GM12891 (cell line): Measurements from ENCODE around the gene INSIG1.

Source experiments
- PAX5 ChIP-seq: IDR thresholded peaks from 2 replicates; pipeline ENCODE4 v1.6.1; 2011; ENCODE audit warnings: low read length, moderate library complexity, mild to moderate bottlenecking; ENCODE audit not compliant: insufficient read depth, severe bottlenecking
- POLR2A ChIP-seq: IDR thresholded peaks from 2 replicates; pipeline ENCODE4 v1.6.1; 2011; ENCODE audit warnings: low read depth, low read length, control low read depth
- POLR2AphosphoS5 ChIP-seq: IDR thresholded peaks from 2 replicates; pipeline ENCODE4 v1.6.1; 2011; ENCODE audit warnings: low read depth, low read length, control low read depth
- POU2F2 ChIP-seq: IDR thresholded peaks from 2 replicates; pipeline ENCODE4 v1.6.1; 2011; ENCODE audit warnings: low read depth, mild to moderate bottlenecking, control low read depth, low read length, moderate library complexity
- SPI1 ChIP-seq: IDR thresholded peaks from 2 replicates; pipeline ENCODE4 v1.6.1; 2011; ENCODE audit warnings: low read depth, low read length, control low read depth
- TAF1 ChIP-seq: IDR thresholded peaks from 2 replicates; pipeline ENCODE4 v1.6.1; 2011; ENCODE audit warnings: low read depth, low read length, control low read depth

- no peak for TF ChIP-seq POLR2AphosphoS5
- no peak; the same call in 1 of the 2 replicates for TF ChIP-seq POLR2A
- TF ChIP-seq TAF1 = no peak
- 0 out of 2 replicates have a peak, but pooled peaks have one; percentile 12 for TF ChIP-seq POU2F2
- TF ChIP-seq SPI1 = no peak
- no peak for TF ChIP-seq PAX5
These were observed 9.2 kb downstream of the INSIG1 start for GRCh38 chr7:155306673-155307470.
